ENCODE results near the gene SLPI.

Gene SLPI

DNA sequence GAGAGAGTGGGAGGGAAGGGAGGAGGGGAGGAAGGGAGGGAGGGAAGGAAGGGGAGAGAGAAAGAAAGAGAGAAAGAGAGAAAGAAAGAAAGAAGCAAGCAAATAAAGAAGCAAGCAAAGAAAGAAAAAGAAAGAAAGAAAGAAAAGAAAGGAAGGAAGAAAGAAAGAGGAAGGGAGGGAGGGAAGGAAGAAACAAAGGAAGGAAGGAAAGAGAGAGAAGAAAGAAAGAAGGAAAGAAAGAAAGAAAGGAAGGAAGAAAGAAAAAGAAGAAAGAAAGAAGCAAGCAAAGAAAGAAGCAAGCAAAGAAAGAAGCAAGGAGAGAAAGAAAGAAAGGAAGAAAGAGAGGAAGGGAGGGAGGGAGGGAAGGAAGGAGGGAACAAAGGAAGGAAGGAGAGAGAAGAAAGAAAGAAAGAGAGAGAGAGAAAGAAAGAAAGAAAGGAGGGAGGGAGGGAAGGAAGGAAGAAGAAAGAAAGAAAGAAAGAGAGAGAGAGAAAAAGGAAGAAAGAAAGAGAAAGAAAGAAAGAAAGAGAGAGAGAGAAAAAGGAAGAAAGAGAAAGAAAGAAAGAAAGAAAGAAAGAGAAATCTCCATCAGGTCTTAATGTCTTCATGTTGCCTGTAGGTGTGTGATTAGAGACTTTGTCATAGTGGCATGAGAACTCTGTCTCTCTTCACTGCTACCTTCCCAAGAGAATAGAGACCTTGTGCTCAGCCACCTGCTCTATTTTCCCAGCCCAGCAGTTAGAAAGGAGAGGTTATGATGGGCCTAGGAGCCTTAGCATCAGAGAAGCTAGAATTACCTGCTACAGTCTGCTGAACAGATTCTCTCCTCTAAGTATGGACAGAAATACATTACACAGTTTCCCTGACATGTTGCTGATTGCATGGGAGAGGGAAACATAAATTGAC is 42.5 kb downstream of the SLPI start:
- DNase-seq = no peak

- no peak for DNase-seq
Observed at GRCh38 chr20:45209924-45210323, 44.4 kb downstream of the SLPI start.

GRCh38 chr20:45206725-45207124 is 47.6 kb downstream of the SLPI start, which contains the start of gene SEMG1:
Gene SEMG1, plus strand, starts transcription at chr20:45207033. Its CDS starts 21 bp downstream, at chr20:45207054.
- DNase-seq = no peak
